ENCODE results near the gene EGFR.

DNA sequence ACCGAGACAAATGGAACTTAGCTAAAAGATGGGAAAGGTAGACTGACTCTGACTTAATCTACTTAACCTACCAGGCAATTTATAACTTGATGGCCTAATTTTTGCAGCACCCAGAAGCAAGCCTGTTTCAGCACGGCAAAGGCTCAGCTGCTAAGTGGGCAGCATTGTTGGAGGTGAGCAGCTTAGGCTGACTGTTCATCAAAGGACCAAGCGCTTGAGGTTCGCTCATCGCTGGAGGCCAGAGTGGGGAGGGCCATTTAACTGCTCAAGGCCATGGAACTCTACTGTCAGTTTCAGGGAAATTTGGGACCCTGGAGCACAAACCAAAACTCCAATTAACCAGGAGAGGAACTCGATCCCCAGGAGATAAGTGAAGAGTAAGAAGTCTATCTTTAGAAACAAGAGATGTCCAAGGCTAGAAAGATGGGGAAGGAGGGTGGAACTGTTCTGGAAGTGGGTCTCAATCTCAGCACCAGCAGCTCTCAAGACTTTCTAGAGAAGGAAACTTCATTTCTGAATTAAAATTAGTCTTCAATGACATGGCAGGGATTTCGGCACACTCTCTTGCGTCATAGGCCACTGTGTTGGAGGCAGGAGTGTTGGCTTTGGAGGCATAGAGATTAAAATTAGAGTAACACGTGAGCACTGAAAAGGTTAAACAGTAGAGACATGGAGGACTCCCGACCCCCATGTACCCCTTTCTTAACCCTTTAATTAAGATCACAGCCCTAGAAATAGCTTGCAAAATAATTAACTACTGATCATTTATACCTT is 43.1 kb downstream of the EGFR start:
- TF ChIP-seq, protein P1, sequence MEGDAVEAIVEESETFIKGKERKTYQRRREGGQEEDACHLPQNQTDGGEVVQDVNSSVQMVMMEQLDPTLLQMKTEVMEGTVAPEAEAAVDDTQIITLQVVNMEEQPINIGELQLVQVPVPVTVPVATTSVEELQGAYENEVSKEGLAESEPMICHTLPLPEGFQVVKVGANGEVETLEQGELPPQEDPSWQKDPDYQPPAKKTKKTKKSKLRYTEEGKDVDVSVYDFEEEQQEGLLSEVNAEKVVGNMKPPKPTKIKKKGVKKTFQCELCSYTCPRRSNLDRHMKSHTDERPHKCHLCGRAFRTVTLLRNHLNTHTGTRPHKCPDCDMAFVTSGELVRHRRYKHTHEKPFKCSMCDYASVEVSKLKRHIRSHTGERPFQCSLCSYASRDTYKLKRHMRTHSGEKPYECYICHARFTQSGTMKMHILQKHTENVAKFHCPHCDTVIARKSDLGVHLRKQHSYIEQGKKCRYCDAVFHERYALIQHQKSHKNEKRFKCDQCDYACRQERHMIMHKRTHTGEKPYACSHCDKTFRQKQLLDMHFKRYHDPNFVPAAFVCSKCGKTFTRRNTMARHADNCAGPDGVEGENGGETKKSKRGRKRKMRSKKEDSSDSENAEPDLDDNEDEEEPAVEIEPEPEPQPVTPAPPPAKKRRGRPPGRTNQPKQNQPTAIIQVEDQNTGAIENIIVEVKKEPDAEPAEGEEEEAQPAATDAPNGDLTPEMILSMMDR (IDR thresholded peaks at IDR 0.05; ENCODE audit: low read depth, low read length) = no peak
- TF ChIP-seq POLR2A (IDR thresholded peaks at IDR 0.05; ENCODE audit: extremely low read depth, insufficient read length) = no peak
- TF ChIP-seq, protein P2, sequence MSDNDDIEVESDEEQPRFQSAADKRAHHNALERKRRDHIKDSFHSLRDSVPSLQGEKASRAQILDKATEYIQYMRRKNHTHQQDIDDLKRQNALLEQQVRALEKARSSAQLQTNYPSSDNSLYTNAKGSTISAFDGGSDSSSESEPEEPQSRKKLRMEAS (IDR thresholded peaks at IDR 0.05; ENCODE audit: low read depth, low read length) = no peak
